Measurements from ENCODE around the gene SERPINB1. TPM values are rescaled to one million over a fixed set of nuclear protein-coding genes. Genes with fewer than 3 reads are reported as not detected.

The SERPINB1 gene
- total and polyA plus RNA-seq, 2 donors (not counting 3 experiments of a cell fraction or from before 2014, with no cell fraction given) = 6.7 to 24.0 TPM

DNA sequence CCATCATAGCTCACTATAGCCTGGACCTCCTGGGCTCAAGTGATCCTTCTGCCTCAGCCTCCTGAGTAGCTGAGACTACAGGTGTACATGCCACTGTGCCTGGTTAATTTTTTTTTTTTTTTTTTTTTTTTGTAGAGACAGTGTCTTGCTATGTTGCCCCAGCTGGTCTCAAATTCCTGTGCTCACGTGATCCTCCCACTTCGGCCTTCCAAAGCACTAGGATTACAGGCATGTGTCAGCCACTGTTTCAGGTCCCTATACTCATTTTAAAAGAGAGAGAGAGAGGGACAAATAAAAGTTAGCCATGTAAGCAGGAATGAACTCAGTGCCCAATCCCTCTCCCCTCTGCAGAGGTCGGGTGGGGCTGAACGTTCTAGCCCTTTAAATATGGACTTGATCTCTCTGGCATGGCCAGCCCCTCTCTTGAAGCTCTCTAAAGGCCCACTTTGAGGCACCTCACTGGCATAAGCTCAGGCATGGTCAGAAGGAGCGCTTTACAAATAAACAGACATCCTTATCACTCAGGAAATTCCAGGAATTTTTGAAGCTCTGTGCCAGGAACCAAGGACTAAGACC is 9.0 kb upstream of the SERPINB1 start:
- peak overlapping the region; percentile 71 for H3K27ac ChIP-seq (ENCODE audit: insufficient read depth, low read depth, low read length)
- intact Hi-C loops (cut with micrococcal nuclease) (loop anchor here (10.0 kb wide), 1 partner anchor 1236 kb away; no protein-coding TSS in a partner anchor), dilution Hi-C loops (cut with MboI; ENCODE audit: extremely low pct_ligation_motif_present, low sequenced_read_pairs) (no loop called here)
- peaks cover 48% of the 10 kb centered on the region for H3K4me1 ChIP-seq (ENCODE audit: control insufficient read depth, extremely low read depth, insufficient read depth, low read length)
- ChIA-PET CTCF (interaction anchor here (0.9 to 3.2 kb wide), 13 partner anchors 9 to 112 kb away, joined by 3 to 28 read pairs (median 4); partner anchors contain the start of gene SERPINB1), POLR2A (interaction anchor here (0.9 to 1.3 kb wide), 2 partner anchors 15 to 50 kb away, joined by 3 to 4 read pairs; no protein-coding TSS in a partner anchor)
- no TSS peak for BruUV-seq (replicated peaks)
- no peaks in the 10 kb centered on the region for H3K36me3 ChIP-seq (ENCODE audit: control insufficient read depth in 2 of 2, extremely low read depth in 1 of 2, insufficient read depth in 2 of 2, low read length in 2 of 2)
- no peaks in the 10 kb centered on the region for H4K20me1 ChIP-seq (replicated peaks; ENCODE audit: control insufficient read depth, extremely low read depth, insufficient read depth, low read length)
- H3K79me2 ChIP-seq (ENCODE audit: control insufficient read depth, insufficient read depth, low read length) = no peaks in the 10 kb centered on the region
- no peaks in the 10 kb centered on the region for H3K9me3 ChIP-seq (replicated peaks; ENCODE audit: control insufficient read depth, insufficient read depth, low read length)
- DNase-seq (ENCODE audit: low read depth, low spot score) (peak; percentile 81), FAIRE-seq (peak; percentile 82)
- peak overlapping the region; percentile 13 for H3K4me2 ChIP-seq (ENCODE audit: insufficient read depth, low read length)
- TF ChIP-seq POLR2A (IDR thresholded peaks at IDR 0.05; ENCODE audit: low read depth, low read length) (peak; percentile 18), GATA2 (IDR thresholded peaks at IDR 0.05; ENCODE audit: insufficient read depth, insufficient read length, low read depth, low read length) (peak; percentile 63), FOS (IDR thresholded peaks at IDR 0.05; ENCODE audit: borderline replicate concordance, insufficient read depth, low read length) (no peak), POLR2AphosphoS5 (IDR thresholded peaks at IDR 0.05; ENCODE audit: insufficient read depth, low read depth, low read length) (peak; percentile 57), JUN (IDR thresholded peaks at IDR 0.05; ENCODE audit: borderline replicate concordance, insufficient read depth, insufficient read length, low read depth) (no peak)
- no peak overlapping the region for H3K4me3 ChIP-seq (replicated peaks in 1 of 3; ENCODE audit: insufficient read depth in 1 of 3, low read depth in 1 of 3, low read length in 3 of 3)
- no peaks in the 10 kb centered on the region for H3K9me1 ChIP-seq (replicated peaks; ENCODE audit: control insufficient read depth, extremely low read depth, insufficient read depth, low read length)
- H2AFZ ChIP-seq (ENCODE audit: low read depth, low read length) = no peak overlapping the region
- H3K27me3 ChIP-seq (ENCODE audit: control insufficient read depth in 2 of 2, insufficient read depth in 2 of 2, low read length in 2 of 2) = no peaks in the 10 kb centered on the region
- peak overlapping the region; percentile 36 for H3K9ac ChIP-seq (replicated peaks; ENCODE audit: extremely low read depth, insufficient read depth, low read length)

DNA sequence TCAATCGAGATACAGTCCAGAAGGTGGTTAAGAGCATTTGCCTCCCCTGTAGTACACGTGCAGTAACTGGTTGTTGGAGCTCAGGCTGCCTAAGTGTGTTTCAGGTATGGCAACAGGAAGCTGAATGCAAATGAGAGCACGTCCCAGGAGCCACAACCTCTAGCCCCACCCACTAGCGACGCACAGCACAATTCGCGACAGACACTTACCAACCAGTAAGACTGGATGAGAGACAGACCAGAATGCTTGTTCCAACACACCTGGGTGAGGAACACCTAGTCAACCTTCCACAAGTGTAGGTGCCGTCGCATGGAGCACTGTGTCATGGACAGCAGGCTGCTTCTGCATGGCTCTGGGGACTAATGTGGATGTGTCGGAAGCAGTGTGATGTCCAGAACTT is 7.2 kb upstream of the SERPINB1 start:
- ChIA-PET CTCF (interaction anchor here (2.3 to 3.2 kb wide), 3 partner anchors 58 to 87 kb away, joined by 7 to 28 read pairs (median 8); no protein-coding TSS in a partner anchor), POLR2A (interaction anchor here (0.7 kb wide), 1 partner anchor 57 kb away, joined by 3 read pairs; no protein-coding TSS in a partner anchor)
- Histone ChIP-seq H3K9ac (replicated peaks; ENCODE audit: extremely low read depth, insufficient read depth, low read length) (no peak overlapping the region), H3K9me3 (replicated peaks; ENCODE audit: control insufficient read depth, insufficient read depth, low read length) (no peaks in the 10 kb centered on the region), H3K36me3 (ENCODE audit: control insufficient read depth in 2 of 2, extremely low read depth in 1 of 2, insufficient read depth in 2 of 2, low read length in 2 of 2) (no peaks in the 10 kb centered on the region), H3K27ac (ENCODE audit: insufficient read depth, low read depth, low read length) (no peak overlapping the region), H4K20me1 (replicated peaks; ENCODE audit: control insufficient read depth, extremely low read depth, insufficient read depth, low read length) (no peaks in the 10 kb centered on the region), H3K27me3 (ENCODE audit: control insufficient read depth in 2 of 2, insufficient read depth in 2 of 2, low read length in 2 of 2) (no peaks in the 10 kb centered on the region), H3K79me2 (ENCODE audit: control insufficient read depth, insufficient read depth, low read length) (no peaks in the 10 kb centered on the region), H3K4me1 (ENCODE audit: control insufficient read depth, extremely low read depth, insufficient read depth, low read length) (peaks cover 31% of the 10 kb centered on the region), H3K9me1 (replicated peaks; ENCODE audit: control insufficient read depth, extremely low read depth, insufficient read depth, low read length) (no peaks in the 10 kb centered on the region), H3K4me2 (ENCODE audit: insufficient read depth, low read length) (no peak overlapping the region), H3K4me3 (replicated peaks in 1 of 3; ENCODE audit: insufficient read depth in 1 of 3, low read depth in 1 of 3, low read length in 3 of 3) (no peak overlapping the region), H2AFZ (ENCODE audit: low read depth, low read length) (no peak overlapping the region)
- dilution Hi-C loops (cut with MboI; ENCODE audit: extremely low pct_ligation_motif_present, low sequenced_read_pairs) (no loop called here), intact Hi-C loops (cut with micrococcal nuclease) (no loop called here)
- TF ChIP-seq POLR2AphosphoS5 (IDR thresholded peaks at IDR 0.05; ENCODE audit: insufficient read depth, low read depth, low read length) (no peak), FOS (IDR thresholded peaks at IDR 0.05; ENCODE audit: borderline replicate concordance, insufficient read depth, low read length) (no peak), MYC (IDR thresholded peaks at IDR 0.05; ENCODE audit: low read depth, low read length) (no peak), GATA2 (IDR thresholded peaks at IDR 0.05; ENCODE audit: insufficient read depth, insufficient read length, low read depth, low read length) (no peak), JUN (IDR thresholded peaks at IDR 0.05; ENCODE audit: borderline replicate concordance, insufficient read depth, insufficient read length, low read depth) (no peak), EZH2 (IDR thresholded peaks at IDR 0.05; ENCODE audit: borderline replicate concordance, low read depth, low read length, severe bottlenecking) (no peak), POLR2A (IDR thresholded peaks at IDR 0.05; ENCODE audit: low read depth, low read length) (no peak)
- TF ChIP-seq, protein P1, sequence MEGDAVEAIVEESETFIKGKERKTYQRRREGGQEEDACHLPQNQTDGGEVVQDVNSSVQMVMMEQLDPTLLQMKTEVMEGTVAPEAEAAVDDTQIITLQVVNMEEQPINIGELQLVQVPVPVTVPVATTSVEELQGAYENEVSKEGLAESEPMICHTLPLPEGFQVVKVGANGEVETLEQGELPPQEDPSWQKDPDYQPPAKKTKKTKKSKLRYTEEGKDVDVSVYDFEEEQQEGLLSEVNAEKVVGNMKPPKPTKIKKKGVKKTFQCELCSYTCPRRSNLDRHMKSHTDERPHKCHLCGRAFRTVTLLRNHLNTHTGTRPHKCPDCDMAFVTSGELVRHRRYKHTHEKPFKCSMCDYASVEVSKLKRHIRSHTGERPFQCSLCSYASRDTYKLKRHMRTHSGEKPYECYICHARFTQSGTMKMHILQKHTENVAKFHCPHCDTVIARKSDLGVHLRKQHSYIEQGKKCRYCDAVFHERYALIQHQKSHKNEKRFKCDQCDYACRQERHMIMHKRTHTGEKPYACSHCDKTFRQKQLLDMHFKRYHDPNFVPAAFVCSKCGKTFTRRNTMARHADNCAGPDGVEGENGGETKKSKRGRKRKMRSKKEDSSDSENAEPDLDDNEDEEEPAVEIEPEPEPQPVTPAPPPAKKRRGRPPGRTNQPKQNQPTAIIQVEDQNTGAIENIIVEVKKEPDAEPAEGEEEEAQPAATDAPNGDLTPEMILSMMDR (IDR thresholded peaks at IDR 0.05; ENCODE audit: extremely low read depth in 1 of 2, insufficient read depth in 1 of 2, low read depth in 1 of 2, low read length in 2 of 2) = no peak
- TF ChIP-seq, protein P2, sequence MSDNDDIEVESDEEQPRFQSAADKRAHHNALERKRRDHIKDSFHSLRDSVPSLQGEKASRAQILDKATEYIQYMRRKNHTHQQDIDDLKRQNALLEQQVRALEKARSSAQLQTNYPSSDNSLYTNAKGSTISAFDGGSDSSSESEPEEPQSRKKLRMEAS (IDR thresholded peaks at IDR 0.05; ENCODE audit: insufficient read depth, insufficient read length) = no peak
- BruUV-seq (replicated peaks) = no TSS peak
- DNase-seq (ENCODE audit: low read depth, low spot score) (no peak), FAIRE-seq (no peak)

Measured in endothelial cell of umbilical vein (primary cell).